ENCODE measurements around the gene ZNF20. TPM values are rescaled to one million over a fixed set of nuclear protein-coding genes. Genes with fewer than 3 reads are reported as not detected.

Gene ZNF20
- total and polyA plus RNA-seq, 9 of the 15 experiments (the other 6 are each of a cell fraction or from before 2014, with no cell fraction given), result 1.4 to 3.7 (median 3.1) TPM

DNA sequence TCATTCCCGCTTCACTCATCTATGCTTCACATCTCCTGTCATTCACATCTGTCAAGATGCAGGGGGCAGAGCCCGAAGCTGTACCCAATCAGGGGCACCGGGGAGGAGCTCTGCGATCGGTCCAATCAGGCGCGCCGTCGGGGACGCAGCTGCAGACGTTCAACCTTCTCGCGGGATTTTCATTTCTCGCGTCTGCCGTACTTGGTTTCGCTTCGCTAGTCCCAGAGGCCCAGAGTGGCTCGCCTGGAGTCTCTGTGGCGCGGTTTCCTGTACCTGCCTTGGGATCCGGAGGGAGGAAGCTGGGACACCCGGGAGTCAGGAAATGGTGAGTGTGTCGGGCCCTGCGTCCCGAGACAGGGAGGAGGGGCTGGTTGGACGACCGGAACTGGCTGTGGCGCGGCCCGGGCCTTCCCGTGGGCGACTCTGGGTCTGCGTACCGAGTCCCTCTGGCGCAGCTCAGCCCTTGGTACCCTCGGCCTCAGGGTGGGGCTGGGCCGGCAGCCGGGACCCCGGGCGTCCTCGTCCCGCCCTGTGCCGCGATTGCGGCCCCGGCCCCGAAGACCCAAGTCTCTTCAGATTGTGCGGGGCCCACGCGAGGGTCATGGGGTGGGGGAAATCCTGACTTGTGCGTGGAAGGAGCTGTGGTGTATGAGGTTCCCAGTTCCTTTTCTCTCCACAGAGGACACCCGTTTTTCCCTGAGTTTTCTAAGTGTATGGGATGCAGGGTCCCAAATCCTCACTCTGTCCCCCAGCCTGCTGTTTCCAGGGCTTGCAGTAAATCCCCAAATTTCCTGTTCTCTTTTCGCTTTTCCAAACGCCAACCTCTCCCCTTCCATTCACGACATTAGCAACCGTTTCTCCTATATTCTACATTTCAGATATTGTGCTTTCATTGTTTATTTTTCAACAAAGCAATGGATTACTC lies 23.0 kb upstream of the ZNF20 start, which contains the start of gene ZNF136 (continued):
- no peak for TF ChIP-seq KLF13 (tag; IDR thresholded peaks at IDR 0.05; ENCODE audit: borderline replicate concordance, low read depth)
- TF ChIP-seq POLR3A (IDR thresholded peaks at IDR 0.05; ENCODE audit: borderline replicate concordance, extremely low read depth, insufficient read depth, insufficient read length), result no peak
- TF ChIP-seq, protein P1, sequence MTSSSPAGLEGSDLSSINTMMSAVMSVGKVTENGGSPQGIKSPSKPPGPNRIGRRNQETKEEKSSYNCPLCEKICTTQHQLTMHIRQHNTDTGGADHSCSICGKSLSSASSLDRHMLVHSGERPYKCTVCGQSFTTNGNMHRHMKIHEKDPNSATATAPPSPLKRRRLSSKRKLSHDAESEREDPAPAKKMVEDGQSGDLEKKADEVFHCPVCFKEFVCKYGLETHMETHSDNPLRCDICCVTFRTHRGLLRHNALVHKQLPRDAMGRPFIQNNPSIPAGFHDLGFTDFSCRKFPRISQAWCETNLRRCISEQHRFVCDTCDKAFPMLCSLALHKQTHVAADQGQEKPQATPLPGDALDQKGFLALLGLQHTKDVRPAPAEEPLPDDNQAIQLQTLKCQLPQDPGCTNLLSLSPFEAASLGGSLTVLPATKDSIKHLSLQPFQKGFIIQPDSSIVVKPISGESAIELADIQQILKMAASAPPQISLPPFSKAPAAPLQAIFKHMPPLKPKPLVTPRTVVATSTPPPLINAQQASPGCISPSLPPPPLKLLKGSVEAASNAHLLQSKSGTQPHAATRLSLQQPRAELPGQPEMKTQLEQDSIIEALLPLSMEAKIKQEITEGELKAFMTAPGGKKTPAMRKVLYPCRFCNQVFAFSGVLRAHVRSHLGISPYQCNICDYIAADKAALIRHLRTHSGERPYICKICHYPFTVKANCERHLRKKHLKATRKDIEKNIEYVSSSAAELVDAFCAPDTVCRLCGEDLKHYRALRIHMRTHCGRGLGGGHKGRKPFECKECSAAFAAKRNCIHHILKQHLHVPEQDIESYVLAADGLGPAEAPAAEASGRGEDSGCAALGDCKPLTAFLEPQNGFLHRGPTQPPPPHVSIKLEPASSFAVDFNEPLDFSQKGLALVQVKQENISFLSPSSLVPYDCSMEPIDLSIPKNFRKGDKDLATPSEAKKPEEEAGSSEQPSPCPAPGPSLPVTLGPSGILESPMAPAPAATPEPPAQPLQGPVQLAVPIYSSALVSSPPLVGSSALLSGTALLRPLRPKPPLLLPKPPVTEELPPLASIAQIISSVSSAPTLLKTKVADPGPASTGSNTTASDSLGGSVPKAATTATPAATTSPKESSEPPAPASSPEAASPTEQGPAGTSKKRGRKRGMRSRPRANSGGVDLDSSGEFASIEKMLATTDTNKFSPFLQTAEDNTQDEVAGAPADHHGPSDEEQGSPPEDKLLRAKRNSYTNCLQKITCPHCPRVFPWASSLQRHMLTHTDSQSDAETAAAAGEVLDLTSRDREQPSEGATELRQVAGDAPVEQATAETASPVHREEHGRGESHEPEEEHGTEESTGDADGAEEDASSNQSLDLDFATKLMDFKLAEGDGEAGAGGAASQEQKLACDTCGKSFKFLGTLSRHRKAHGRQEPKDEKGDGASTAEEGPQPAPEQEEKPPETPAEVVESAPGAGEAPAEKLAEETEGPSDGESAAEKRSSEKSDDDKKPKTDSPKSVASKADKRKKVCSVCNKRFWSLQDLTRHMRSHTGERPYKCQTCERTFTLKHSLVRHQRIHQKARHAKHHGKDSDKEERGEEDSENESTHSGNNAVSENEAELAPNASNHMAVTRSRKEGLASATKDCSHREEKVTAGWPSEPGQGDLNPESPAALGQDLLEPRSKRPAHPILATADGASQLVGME (CRISPR knock-in tag; IDR thresholded peaks at IDR 0.05), result no peak
- peak; percentile 44 for TF ChIP-seq ARHGAP35 (IDR thresholded peaks at IDR 0.05; ENCODE audit: partially characterized antibody)
- TF ChIP-seq TAF1 (IDR thresholded peaks at IDR 0.05; ENCODE audit: control insufficient read depth, extremely low read depth, insufficient read depth, low read length, severe bottlenecking), result peak; percentile 57
- peak; percentile 41; the same call in 1 of the 2 replicates for TF ChIP-seq EP400 (IDR thresholded peaks at IDR 0.05)
- TF ChIP-seq SMAD1 (IDR thresholded peaks at IDR 0.05; ENCODE audit: low read depth, low read length, partially characterized antibody), result no peak
- TF ChIP-seq ZNF174 (CRISPR knock-in tag; IDR thresholded peaks at IDR 0.05), result no peak
- no peak for TF ChIP-seq SAFB2 (IDR thresholded peaks at IDR 0.05; ENCODE audit: borderline replicate concordance, low read depth, low read length, severe bottlenecking)
- TF ChIP-seq YBX1 (IDR thresholded peaks at IDR 0.05), result no peak
- no peak for TF ChIP-seq MYBL2 (IDR thresholded peaks at IDR 0.05; ENCODE audit: low read depth)
- no peak for TF ChIP-seq MYBL2 (CRISPR knock-in tag; IDR thresholded peaks at IDR 0.05; ENCODE audit: borderline replicate concordance)
- TF ChIP-seq DMBX1 (CRISPR knock-in tag; IDR thresholded peaks at IDR 0.05; ENCODE audit: borderline replicate concordance), result no peak
- TF ChIP-seq, protein P2, sequence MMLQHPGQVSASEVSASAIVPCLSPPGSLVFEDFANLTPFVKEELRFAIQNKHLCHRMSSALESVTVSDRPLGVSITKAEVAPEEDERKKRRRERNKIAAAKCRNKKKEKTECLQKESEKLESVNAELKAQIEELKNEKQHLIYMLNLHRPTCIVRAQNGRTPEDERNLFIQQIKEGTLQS (IDR thresholded peaks at IDR 0.05), result no peak
- TF ChIP-seq, protein P2 (CRISPR knock-in tag; conservative IDR thresholded peaks at IDR 0.05), result no peak
- TF ChIP-seq, protein P3, sequence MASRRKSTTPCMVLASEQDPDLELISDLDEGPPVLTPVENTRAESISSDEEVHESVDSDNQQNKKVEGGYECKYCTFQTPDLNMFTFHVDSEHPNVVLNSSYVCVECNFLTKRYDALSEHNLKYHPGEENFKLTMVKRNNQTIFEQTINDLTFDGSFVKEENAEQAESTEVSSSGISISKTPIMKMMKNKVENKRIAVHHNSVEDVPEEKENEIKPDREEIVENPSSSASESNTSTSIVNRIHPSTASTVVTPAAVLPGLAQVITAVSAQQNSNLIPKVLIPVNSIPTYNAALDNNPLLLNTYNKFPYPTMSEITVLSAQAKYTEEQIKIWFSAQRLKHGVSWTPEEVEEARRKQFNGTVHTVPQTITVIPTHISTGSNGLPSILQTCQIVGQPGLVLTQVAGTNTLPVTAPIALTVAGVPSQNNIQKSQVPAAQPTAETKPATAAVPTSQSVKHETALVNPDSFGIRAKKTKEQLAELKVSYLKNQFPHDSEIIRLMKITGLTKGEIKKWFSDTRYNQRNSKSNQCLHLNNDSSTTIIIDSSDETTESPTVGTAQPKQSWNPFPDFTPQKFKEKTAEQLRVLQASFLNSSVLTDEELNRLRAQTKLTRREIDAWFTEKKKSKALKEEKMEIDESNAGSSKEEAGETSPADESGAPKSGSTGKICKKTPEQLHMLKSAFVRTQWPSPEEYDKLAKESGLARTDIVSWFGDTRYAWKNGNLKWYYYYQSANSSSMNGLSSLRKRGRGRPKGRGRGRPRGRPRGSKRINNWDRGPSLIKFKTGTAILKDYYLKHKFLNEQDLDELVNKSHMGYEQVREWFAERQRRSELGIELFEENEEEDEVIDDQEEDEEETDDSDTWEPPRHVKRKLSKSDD (conservative IDR thresholded peaks at IDR 0.05; ENCODE audit: low read length), result 0 out of 2 replicates have a peak, but pooled peaks have one; percentile 49
